Epithelial cell of esophagus (primary cell): ENCODE measurements around the gene NREP.

Experiments used
- DNase-seq: peaks from one replicate; pipeline ENCODE4 v3.0.0; 2010; ENCODE audit warnings: low read depth
- H3K4me3 ChIP-seq: 2 replicates; pipeline ENCODE4 v1.5.1; 2011; ENCODE audit warnings: mild to moderate bottlenecking, low read length, control low read depth
- TF ChIP-seq, protein P1 (sequence below): IDR thresholded peaks from 2 replicates; pipeline ENCODE4 v1.5.1; 2011; ENCODE audit warnings: low read depth, mild to moderate bottlenecking, low read length, control low read depth, inconsistent platforms; ENCODE audit not compliant: insufficient read depth; ENCODE audit errors: missing control alignments

NREP gene

DNA sequence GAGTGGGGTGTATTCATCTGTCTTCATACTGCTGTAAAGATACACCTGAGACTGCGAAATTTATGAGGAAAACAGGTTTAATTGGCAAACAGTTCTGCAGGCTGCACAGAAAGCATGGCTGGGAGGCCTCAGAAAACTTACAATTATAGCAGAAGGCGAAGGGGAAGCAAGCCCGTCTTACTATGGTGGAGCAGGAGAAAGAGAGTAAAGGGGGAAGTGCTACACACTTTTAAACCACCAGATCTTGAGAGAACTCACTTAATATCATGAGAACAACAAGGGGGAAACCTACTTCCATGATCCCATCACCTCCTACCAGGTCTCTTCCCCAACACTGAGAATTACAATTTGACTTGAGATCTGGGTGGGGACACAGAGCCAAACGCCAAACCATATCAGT, 12.5 kb upstream of the NREP start:
- TF ChIP-seq, protein P1, sequence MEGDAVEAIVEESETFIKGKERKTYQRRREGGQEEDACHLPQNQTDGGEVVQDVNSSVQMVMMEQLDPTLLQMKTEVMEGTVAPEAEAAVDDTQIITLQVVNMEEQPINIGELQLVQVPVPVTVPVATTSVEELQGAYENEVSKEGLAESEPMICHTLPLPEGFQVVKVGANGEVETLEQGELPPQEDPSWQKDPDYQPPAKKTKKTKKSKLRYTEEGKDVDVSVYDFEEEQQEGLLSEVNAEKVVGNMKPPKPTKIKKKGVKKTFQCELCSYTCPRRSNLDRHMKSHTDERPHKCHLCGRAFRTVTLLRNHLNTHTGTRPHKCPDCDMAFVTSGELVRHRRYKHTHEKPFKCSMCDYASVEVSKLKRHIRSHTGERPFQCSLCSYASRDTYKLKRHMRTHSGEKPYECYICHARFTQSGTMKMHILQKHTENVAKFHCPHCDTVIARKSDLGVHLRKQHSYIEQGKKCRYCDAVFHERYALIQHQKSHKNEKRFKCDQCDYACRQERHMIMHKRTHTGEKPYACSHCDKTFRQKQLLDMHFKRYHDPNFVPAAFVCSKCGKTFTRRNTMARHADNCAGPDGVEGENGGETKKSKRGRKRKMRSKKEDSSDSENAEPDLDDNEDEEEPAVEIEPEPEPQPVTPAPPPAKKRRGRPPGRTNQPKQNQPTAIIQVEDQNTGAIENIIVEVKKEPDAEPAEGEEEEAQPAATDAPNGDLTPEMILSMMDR, result no peak
- DNase-seq, result no peak
- no peak overlapping the region for H3K4me3 ChIP-seq

DNA sequence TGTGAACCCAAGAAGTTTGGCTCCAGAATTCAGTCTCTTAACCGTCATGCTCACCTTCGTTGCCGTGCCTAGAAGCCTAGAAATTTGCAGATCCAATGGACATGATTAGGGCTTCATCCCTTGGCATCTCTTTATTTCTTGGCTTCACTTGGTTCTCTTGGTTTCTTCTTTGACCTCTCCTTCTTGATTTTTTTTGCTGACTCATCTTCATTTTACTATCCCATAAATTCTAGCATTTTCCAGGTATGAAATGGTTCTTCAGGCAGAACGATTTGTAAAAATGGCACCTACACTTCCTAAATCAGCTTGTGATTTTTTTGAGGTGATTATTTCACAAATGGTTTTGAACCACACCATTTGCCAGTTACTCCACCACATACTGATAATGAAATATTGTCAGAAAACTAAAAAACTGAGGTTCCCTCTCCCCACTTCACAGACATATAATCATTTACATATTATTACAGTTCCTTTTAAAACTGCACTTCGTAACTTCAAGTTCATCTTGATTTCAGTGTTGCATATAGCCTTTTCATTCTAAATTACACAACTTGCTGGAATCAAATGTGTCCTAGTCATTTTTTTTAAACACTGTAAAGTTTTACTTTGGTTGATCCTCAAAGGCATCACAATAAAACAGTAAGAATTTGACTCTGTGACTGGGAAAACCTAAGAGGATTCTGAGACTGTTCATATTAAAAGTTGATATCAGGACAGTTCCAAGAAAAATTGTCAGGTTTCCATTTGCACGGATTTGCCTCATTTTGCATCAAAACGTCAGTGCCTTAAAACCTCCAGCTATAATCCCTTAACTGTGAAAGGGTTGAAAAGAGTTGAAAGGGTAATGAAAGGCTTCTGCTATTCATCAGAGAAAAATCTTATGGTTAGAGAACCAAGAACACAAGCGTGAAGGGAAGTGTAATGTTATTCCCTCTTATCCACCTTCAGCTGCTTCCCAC, 8.9 kb upstream of the NREP start:
- no peak overlapping the region for H3K4me3 ChIP-seq
- no peak for DNase-seq
- TF ChIP-seq, protein P1, result no peak

DNA sequence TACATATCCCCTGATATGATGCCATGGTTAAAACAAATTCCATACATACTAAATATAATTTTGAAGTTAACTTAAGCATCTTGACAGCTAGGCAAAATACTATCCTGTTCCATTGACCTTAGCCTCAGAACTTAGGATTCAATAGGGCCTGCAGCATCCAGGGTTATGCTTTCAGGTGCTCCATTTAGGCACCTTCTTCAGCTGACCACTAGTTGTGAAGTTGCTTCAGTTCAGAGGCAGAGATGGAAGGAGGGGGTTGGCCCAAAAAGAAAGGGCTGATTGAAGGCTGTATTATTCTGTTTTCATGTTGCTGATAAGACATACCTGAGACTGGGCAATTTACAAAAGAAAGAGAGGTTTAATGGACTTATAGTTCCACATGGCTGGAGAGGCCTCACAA, 7.0 kb upstream of the NREP start:
- TF ChIP-seq, protein P1, result no peak
- no peak for DNase-seq
- no peak overlapping the region for H3K4me3 ChIP-seq

DNA sequence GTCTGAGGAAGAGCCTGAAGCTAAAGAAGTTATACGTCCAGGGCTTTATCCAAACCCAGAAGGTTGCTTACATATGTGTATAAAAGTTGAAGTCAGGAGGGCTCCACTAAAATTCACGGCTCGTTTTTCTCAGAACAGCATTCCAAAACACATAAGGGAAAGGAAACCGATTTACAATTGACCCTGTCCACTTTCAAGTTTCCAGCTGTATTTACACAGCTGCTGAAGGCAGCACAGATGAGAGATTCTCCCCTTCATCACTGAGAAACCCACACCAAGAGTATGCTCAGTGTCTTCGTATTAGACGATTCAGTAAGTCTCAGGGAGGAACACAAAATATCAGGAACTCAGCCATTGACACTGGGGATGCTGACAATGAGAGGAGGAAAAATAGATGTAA, 5.9 kb upstream of the NREP start:
- TF ChIP-seq, protein P1, result no peak
- DNase-seq, result no peak
- no peak overlapping the region for H3K4me3 ChIP-seq

DNA sequence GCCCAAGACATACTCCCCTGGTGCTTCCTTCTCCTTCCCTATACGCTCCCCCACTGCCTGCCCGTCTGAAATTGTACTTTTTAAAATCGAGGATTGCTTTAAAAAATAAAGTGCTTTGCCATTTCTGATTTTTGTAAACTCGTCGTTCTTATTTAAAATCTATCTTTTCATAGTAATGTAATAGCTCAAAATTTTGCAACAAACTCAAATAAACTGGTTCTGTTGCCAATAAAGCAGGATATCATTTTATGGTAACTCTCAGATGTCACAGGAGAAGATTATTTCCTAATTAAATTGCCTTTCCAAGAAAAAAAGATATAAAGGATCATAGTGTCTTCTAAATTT, 1.3 kb upstream of the NREP start:
- TF ChIP-seq, protein P1, result no peak
- DNase-seq, result no peak
- H3K4me3 ChIP-seq, result peak overlapping the region; percentile 61

DNA sequence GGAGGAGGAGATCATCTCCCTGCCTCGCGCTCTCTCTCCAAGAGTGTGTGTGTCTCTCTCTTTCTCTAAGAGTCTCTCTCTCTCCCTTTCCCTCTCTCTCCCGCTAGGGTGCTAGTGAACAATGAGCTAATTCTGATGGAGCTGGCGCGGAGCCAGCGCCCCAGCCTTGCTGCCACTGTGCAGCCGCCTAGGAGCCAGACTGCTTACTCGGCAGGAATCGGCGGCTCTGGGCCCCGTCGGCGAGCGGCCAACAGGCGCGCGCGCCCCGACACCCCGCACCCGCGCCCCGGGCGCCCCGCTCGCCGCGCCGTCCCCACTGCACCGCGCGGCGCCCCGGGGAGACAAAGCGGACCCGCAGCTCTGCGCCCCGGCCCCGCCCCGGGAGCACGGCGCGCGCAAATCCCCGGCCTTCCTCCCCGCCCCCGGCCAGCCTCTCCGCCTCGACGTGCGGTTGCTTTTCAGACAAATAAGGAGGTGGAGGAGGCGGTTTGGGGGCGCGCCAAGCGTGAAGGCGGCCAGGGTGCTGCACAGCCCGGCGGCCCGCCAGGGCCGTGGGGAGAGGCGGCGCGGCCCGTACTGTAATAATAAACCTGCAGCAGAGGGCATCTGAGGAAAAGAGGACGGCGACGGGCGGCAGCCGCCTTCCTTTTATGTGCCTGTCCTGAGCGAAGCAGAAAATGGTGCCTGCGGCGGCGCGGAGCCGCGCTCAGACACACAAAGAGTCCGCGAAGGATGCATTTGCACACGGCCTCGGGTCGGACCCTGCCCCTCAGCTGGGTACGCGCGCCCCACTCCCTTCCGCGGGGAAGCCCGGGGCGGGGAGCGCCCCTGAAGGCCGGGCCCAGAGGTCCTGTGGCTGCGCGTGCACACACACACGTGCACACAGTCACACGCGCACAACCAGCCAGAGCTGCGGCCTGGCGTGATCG, 625 bp upstream of the NREP start:
- TF ChIP-seq, protein P1, result peak; percentile 62
- DNase-seq, result peak; percentile 95
- H3K4me3 ChIP-seq, result peak overlapping the region; percentile 61
